ENCODE results near the gene ZNF423. TPM values are rescaled to one million over a fixed set of nuclear protein-coding genes. Genes with fewer than 3 reads are reported as not detected.

ZNF423 gene
- total RNA-seq, 4 donors from 2014 or later = 6.6 to 22.9 (median 8.6) TPM

DNA sequence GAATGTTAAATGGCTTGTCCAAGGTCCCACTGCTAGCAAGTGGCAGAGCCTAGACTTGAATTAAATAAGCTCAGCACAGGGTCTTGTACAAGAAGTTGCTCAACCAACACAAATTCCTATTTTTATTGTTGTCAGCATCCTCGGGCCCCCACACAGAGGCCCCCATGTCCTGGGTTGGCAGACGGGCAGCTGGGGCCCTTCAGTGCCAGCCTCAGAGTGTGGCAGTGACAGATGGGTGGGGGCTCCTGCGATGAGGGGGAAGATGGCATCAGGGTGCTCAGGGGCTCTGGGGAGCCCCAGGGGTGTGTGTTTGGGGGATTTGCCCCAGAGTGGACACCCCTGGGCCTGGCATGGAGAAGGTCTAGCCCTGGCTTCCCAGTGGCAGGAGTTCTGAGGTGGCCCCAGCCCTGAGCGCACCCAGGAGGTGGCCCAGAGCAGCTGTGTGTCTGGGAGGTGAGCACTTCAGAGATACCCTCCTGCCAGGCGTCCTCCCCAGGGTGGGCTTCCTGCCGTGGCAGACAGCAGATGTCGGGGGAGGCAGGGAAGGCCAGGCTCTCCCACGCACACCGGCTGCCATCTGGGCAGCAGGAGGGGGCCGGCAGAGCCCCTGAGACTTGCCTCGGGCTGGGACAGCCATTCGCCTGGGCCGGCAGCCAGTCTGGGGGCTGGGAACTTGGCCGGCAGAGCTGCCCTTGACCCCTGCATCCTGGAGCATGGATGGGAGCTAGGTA is 331.5 kb downstream of the ZNF423 start:
- ATAC-seq (ENCODE audit: low FRiP score) (no peak), DNase-seq (ENCODE audit: low spot score) (no peak)
- TF ChIP-seq, protein P1, sequence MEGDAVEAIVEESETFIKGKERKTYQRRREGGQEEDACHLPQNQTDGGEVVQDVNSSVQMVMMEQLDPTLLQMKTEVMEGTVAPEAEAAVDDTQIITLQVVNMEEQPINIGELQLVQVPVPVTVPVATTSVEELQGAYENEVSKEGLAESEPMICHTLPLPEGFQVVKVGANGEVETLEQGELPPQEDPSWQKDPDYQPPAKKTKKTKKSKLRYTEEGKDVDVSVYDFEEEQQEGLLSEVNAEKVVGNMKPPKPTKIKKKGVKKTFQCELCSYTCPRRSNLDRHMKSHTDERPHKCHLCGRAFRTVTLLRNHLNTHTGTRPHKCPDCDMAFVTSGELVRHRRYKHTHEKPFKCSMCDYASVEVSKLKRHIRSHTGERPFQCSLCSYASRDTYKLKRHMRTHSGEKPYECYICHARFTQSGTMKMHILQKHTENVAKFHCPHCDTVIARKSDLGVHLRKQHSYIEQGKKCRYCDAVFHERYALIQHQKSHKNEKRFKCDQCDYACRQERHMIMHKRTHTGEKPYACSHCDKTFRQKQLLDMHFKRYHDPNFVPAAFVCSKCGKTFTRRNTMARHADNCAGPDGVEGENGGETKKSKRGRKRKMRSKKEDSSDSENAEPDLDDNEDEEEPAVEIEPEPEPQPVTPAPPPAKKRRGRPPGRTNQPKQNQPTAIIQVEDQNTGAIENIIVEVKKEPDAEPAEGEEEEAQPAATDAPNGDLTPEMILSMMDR (IDR thresholded peaks at IDR 0.05) = no peak

DNA sequence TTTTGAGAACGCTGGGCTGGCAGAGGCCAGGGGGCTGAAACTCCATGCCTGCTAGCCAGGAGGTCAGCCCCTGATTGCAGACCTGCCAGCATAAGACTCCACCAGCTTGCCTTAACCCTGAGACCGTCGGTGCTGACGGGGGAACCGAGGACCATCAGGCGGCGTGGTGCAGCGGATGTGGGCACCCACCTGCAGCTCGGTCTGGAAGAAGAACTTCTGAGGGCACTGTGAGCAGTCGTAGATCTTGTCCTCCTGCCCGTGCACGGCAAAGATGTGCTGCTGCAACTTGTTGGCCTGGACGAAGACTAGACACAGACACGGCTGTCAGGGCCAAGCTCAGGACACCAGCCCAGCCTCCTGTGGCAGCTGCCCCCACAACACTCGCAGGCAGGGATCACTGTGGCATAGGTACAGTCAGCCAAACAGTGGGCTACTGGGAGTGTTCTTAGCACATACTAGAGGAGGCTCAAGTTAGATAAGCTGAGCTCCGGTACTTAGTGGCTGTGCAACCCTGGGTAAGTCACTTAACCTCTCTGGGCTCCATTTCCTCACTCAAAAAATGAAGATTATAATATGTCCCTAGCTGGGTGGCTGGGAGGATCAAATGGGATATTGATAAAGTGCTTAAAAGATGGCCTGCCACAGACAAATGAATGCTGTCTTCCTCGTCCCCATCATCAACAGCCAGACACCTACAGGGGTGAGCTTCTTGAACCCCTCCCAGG is 332.3 kb downstream of the ZNF423 start:
- TF ChIP-seq, protein P1 (IDR thresholded peaks at IDR 0.05) = no peak
- DNase-seq (ENCODE audit: low spot score) (no peak), ATAC-seq (ENCODE audit: low FRiP score) (no peak)

DNA sequence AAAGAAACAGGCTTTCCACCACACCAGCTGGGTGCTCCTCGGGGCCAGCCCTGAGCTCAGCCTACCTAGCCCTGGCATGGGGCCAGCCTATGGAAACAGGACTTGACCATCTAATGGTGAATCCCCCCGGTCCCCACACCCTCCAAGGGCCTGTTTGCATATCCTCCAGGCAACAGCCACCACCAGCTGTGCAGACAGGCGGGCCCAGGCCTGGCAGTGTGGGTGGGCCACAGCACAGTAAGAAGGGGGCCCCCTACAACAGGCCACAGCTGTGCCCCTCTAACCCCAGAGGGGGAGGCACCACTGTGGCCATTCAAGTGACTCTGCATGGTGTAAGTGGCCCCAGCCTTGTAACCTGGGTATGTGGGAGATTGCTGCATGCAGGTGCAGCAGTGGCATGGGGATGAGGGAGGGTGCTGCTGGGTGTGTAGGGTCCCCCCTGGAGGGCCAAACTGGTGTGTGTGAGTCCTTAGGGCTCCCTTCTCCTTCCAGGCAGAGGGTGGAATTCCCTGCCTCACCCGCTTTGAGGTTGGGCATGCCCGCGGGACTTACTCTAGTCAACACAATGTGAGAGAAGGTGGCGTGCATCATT is 334.1 kb downstream of the ZNF423 start:
- TF ChIP-seq, protein P1 (IDR thresholded peaks at IDR 0.05) = no peak
- ATAC-seq (ENCODE audit: low FRiP score) (no peak), DNase-seq (ENCODE audit: low spot score) (no peak)

DNA sequence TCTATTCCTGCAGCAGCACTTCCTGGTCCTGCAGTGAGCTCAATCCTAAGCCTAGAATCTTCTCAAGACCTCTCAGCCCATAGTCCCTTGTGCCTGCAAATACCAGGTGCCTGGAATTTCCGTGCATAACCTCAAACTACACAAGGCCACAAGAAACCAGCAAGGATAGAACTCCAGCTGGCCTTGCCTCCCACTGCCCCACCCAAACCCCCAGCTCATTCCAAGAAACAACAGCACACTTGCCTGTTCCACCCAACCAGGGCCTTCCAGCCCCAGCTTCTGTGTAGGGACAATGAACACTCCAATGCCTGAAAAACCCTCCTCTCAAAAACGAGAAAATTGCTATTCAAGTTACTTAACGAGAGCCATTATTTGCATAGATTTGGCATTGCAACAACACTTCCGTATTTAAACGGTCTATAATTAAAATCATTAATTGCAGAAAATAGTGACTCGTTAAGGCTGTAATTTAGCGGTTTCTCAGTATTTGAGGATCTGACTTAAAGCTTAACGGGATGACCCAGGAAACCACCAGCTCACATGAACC is 335.3 kb downstream of the ZNF423 start:
- TF ChIP-seq, protein P1 (IDR thresholded peaks at IDR 0.05) = no peak
- ATAC-seq (ENCODE audit: low FRiP score) (no peak), DNase-seq (ENCODE audit: low spot score) (no peak)

DNA sequence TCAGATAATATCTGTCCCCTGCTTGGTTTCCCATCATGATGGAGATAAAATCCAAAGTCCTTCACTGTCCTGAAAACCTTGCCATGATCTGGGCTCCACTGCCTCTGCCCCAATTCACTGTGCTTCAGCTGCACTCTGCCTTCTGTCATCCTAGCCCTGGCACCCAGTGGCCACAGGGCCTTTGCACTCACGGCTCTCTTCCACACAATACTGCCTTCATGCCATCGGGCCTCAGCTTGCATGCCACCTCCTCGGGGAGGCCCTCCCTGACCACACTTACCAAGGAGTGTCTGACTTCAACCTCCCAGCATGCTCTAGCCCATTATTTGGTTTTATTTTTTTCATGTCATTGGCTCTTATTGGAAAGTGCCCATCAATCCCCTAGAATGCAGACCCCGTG is 336.2 kb downstream of the ZNF423 start:
- DNase-seq (ENCODE audit: low spot score) (no peak), ATAC-seq (ENCODE audit: low FRiP score) (no peak)
- TF ChIP-seq, protein P1 (IDR thresholded peaks at IDR 0.05) = no peak

DNA sequence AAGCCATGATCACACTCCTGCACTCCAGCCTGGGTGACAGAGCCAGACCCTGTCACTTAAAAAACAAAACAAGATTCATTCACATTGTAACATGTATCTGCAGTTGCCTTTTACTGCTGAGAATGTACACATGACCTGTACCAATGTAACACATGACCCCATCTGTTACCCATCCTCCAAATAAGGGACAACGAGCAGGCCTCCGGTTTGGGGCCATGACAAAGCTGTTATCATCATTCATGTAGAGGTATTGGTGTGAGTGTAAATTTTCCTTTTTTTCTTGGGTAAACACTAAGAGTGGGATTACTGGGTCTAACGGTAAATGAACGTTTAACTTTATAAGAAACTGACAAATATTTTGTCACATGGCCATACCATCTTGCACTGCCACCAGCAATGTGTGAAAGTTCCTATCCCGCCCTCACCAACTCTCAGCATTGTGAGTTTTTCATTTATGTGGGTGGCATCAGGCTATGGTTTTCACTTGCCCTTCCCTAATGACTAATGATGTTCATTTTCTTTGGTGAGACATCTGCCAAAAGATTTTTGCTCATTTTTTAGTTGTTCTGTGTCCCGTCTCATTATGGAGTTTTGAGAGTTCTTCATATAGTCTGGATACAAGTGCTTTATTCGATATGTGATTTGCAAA is 336.8 kb downstream of the ZNF423 start:
- DNase-seq (ENCODE audit: low spot score) = no peak
- no peak for ATAC-seq (ENCODE audit: low FRiP score)
- TF ChIP-seq, protein P1 (IDR thresholded peaks at IDR 0.05) = no peak
